ENCODE measurements around the gene LYZL6. TPM values are rescaled to one million over a fixed set of nuclear protein-coding genes. Genes with fewer than 3 reads are reported as not detected.

LYZL6 gene
- total RNA-seq, 1 experiment from 2014 or later, result not detected

DNA sequence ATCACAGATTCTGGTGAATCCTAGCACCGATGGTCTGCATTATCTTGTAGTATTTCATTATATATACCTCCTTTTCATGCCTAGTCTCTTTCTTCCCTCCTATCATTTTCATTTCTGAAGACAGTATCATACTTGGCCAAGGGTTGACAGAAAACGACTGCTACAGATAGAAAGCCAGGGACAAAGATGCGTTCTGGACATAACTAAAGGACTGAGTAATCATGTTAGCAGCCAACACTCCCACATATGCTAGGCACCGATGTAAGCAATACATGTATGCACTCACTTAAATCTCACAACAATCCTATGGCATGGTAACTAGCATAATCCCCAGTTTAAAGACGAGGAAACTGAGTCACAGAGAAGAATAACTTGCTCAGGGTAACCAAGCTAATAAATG lies 35.8 kb downstream of the LYZL6 start:
- no peak for ATAC-seq
- H3K9me3 ChIP-seq (ENCODE audit: control insufficient read depth, insufficient read depth, low read depth, low read length), result no peaks in the 10 kb centered on the region
- TF ChIP-seq REST (IDR thresholded peaks at IDR 0.05; ENCODE audit: insufficient read depth in 1 of 2, low read depth in 2 of 2, low read length in 1 of 2), result no peak
- TF ChIP-seq, protein P1, sequence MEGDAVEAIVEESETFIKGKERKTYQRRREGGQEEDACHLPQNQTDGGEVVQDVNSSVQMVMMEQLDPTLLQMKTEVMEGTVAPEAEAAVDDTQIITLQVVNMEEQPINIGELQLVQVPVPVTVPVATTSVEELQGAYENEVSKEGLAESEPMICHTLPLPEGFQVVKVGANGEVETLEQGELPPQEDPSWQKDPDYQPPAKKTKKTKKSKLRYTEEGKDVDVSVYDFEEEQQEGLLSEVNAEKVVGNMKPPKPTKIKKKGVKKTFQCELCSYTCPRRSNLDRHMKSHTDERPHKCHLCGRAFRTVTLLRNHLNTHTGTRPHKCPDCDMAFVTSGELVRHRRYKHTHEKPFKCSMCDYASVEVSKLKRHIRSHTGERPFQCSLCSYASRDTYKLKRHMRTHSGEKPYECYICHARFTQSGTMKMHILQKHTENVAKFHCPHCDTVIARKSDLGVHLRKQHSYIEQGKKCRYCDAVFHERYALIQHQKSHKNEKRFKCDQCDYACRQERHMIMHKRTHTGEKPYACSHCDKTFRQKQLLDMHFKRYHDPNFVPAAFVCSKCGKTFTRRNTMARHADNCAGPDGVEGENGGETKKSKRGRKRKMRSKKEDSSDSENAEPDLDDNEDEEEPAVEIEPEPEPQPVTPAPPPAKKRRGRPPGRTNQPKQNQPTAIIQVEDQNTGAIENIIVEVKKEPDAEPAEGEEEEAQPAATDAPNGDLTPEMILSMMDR (IDR thresholded peaks at IDR 0.05), result no peak
- TF ChIP-seq POLR2AphosphoS5 (IDR thresholded peaks at IDR 0.05; ENCODE audit: low read depth, low read length), result no peak
- TF ChIP-seq SIN3A (IDR thresholded peaks at IDR 0.05; ENCODE audit: borderline replicate concordance, insufficient read depth, low read depth, low read length), result no peak
- no peak for TF ChIP-seq TCF7L2 (IDR thresholded peaks at IDR 0.05; ENCODE audit: low read depth, low read length)
- no peak overlapping the region for H3K4me3 ChIP-seq (ENCODE audit: low read depth in 2 of 2, low read length in 2 of 2)
- ChIA-PET CTCF (interaction anchor here (0.6 kb wide), 1 partner anchor 81 kb away, joined by 8 read pairs; no protein-coding TSS in a partner anchor), POLR2A (no interaction called here)
- no peak for DNase-seq (ENCODE audit: low read depth, low spot score)
- no peaks in the 10 kb centered on the region for H3K36me3 ChIP-seq (ENCODE audit: control insufficient read depth, insufficient read depth, low read length)
- in situ Hi-C loops (cut with HindIII; ENCODE audit: low pct_unique_long_range_greater_than_20kb, low sequenced_read_pairs), result no loop called here
- no peak overlapping the region for H3K27ac ChIP-seq (ENCODE audit: low read length)
- BruUV-seq (replicated peaks), result no TSS peak
- intact Hi-C loops (cut with micrococcal nuclease; ENCODE audit: unreplicated experiment), result no loop called here
- no peaks in the 10 kb centered on the region for H3K27me3 ChIP-seq (ENCODE audit: control insufficient read depth, insufficient read depth, low read length)
- H3K4me1 ChIP-seq (ENCODE audit: control insufficient read depth, insufficient read depth, low read length), result no peaks in the 10 kb centered on the region

DNA sequence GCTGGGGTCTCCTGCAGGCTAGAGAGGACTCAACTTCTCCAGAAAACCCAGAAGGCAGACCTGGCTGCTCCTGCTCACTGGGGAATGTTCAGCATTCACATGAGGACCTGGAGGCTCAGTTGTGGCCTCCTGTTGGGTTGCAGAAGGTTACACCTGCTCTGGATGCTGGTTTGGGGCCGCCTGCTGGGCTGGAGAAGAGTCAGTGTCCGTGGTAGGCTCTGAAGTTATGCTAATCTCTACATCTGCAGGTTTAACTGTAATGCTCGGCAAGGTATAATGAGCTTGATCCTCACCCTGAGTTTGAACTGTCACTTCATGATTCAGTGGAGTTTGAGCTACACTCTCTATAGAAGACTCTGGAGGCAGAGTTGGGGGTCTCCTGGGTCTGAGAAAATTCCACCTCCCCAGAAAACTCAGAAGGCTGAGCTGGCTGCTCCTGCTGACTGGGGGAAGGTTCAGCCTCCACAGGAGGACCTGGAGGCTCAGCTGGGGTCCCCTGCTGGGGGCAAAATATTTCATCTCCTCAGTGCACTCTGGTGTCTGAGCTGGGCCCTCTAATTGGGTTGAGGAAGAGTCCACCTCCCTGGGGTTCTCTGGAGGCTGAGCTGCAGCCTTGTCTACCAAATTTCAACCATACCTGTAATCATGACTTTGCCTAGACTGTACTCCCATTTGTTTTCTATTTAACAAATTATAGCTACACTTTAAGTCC lies 36.4 kb downstream of the LYZL6 start:
- Histone ChIP-seq H3K27ac (ENCODE audit: low read length) (no peak overlapping the region), H3K36me3 (ENCODE audit: control insufficient read depth, insufficient read depth, low read length) (no peaks in the 10 kb centered on the region), H3K27me3 (ENCODE audit: control insufficient read depth, insufficient read depth, low read length) (no peaks in the 10 kb centered on the region), H3K4me3 (ENCODE audit: low read depth in 2 of 2, low read length in 2 of 2) (no peak overlapping the region), H3K4me1 (ENCODE audit: control insufficient read depth, insufficient read depth, low read length) (no peaks in the 10 kb centered on the region), H3K9me3 (ENCODE audit: control insufficient read depth, insufficient read depth, low read depth, low read length) (no peaks in the 10 kb centered on the region)
- TF ChIP-seq REST (IDR thresholded peaks at IDR 0.05; ENCODE audit: insufficient read depth in 1 of 2, low read depth in 2 of 2, low read length in 1 of 2), result no peak
- TF ChIP-seq, protein P1 (IDR thresholded peaks at IDR 0.05), result no peak
- TF ChIP-seq POLR2AphosphoS5 (IDR thresholded peaks at IDR 0.05; ENCODE audit: low read depth, low read length), result no peak
- no peak for TF ChIP-seq SIN3A (IDR thresholded peaks at IDR 0.05; ENCODE audit: borderline replicate concordance, insufficient read depth, low read depth, low read length)
- TF ChIP-seq TCF7L2 (IDR thresholded peaks at IDR 0.05; ENCODE audit: low read depth, low read length), result no peak
- CTCF ChIA-PET, result interaction anchor here (0.6 kb wide), 1 partner anchor 80 kb away, joined by 8 read pairs; no protein-coding TSS in a partner anchor
- in situ Hi-C loops (cut with HindIII; ENCODE audit: low pct_unique_long_range_greater_than_20kb, low sequenced_read_pairs), result no loop called here
- no TSS peak for BruUV-seq (replicated peaks)
- POLR2A ChIA-PET, result no interaction called here
- no peak for ATAC-seq
- DNase-seq (ENCODE audit: low read depth, low spot score), result no peak
- intact Hi-C loops (cut with micrococcal nuclease; ENCODE audit: unreplicated experiment), result no loop called here
